Right kidney (tissue), 1 donor: ENCODE measurements around the gene INVS.
"Not testable (repeated sequence)": the region's sequence is repeated elsewhere in the genome, so short reads cannot be mapped to it uniquely, and the experiment has no call there.

ENCODE experiments used
- DNase-seq: peaks from one replicate; pipeline ENCODE4 v3.0.0-alpha.2; 2016

Gene INVS

GRCh38 chr9:100125236-100125635, 26.2 kb downstream of the INVS start:
- DNase-seq: no peak

GRCh38 chr9:100125910-100126309, 26.9 kb downstream of the INVS start:
- DNase-seq: no peak

- no peak for DNase-seq
Measured at GRCh38 chr9:100126423-100126822, 27.4 kb downstream of the INVS start.

GRCh38 chr9:100129772-100130171, 30.7 kb downstream of the INVS start:
- DNase-seq: no peak

- DNase-seq: no peak
Measured at GRCh38 chr9:100131216-100131615, 32.2 kb downstream of the INVS start.

- DNase-seq: no peak
Measured at GRCh38 chr9:100131875-100132430, 32.9 kb downstream of the INVS start.

GRCh38 chr9:100134731-100135130, 35.7 kb downstream of the INVS start:
- no peak for DNase-seq

- not testable (repeated sequence) for DNase-seq
Measured at GRCh38 chr9:100136799-100137198, 37.8 kb downstream of the INVS start.

- not testable (repeated sequence) for DNase-seq
Measured at GRCh38 chr9:100140303-100140702, 41.3 kb downstream of the INVS start.

- not testable (repeated sequence) for DNase-seq
Measured at GRCh38 chr9:100141862-100142261, 42.8 kb downstream of the INVS start.

- not testable (repeated sequence) for DNase-seq
Measured at GRCh38 chr9:100145167-100145934, 46.3 kb downstream of the INVS start.

GRCh38 chr9:100145976-100146375, 46.9 kb downstream of the INVS start:
- not testable (repeated sequence) for DNase-seq

GRCh38 chr9:100150214-100150613, 51.2 kb downstream of the INVS start:
- no peak for DNase-seq

GRCh38 chr9:100160021-100160420, 61.0 kb downstream of the INVS start:
- DNase-seq: no peak

GRCh38 chr9:100167176-100167575, 68.1 kb downstream of the INVS start:
- DNase-seq: no peak

- DNase-seq: no peak
Measured at GRCh38 chr9:100167915-100168654, 69.0 kb downstream of the INVS start.

- no peak for DNase-seq
Measured at GRCh38 chr9:100170085-100170484, 71.0 kb downstream of the INVS start.

- no peak for DNase-seq
Measured at GRCh38 chr9:100170556-100170955, 71.5 kb downstream of the INVS start.

GRCh38 chr9:100186356-100186755, 87.3 kb downstream of the INVS start:
- no peak for DNase-seq

GRCh38 chr9:100190339-100190738, 91.3 kb downstream of the INVS start:
- DNase-seq: no peak

GRCh38 chr9:100191264-100191663, 92.2 kb downstream of the INVS start:
- no peak for DNase-seq

GRCh38 chr9:100193078-100193477, 94.0 kb downstream of the INVS start:
- DNase-seq: no peak

- no peak for DNase-seq
Measured at GRCh38 chr9:100196215-100196614, 97.2 kb downstream of the INVS start.

GRCh38 chr9:100196828-100197227, 97.8 kb downstream of the INVS start:
- DNase-seq: no peak
